Activated CD8-positive, alpha-beta T cell treated with anti-CD3 and anti-CD28 coated beads for 36 hours (primary cell): ENCODE results near the gene CNTNAP2. TPM values are rescaled to one million over a fixed set of nuclear protein-coding genes. Genes with fewer than 3 reads are reported as not detected.

Experiments
- ATAC-seq: fragments of 200-7000 bp; cut with Tn5 transposase; one replicate; pipeline ENCODE4 v1.10.0; 2021; ENCODE audit warnings: mild to moderate bottlenecking, moderate library complexity
- CTCF ChIA-PET: fragments of 350-600 bp; sonication (Branson Sonifier 250); formaldehyde crosslinking; loops from one replicate; lab custom pipeline; 2021; ENCODE audit warnings: antibody characterized with exemption; lab: Charles Lee
- POLR2A ChIA-PET: fragments of 350-600 bp; sonication (Branson Sonifier 250); formaldehyde crosslinking; loops from one replicate; lab custom pipeline; 2021; ENCODE audit warnings: antibody characterized with exemption; lab: Charles Lee
- DNase-seq: peaks from one replicate; pipeline ENCODE4 v3.0.0-alpha.2; 2020
- H3K27ac Mint-ChIP-seq: one replicate; pipeline ENCODE4 v1.8.0; 2021; ENCODE audit warnings: mild to moderate bottlenecking, mixed read lengths
- H3K27me3 Mint-ChIP-seq: one replicate; pipeline ENCODE4 v1.8.0; 2021; ENCODE audit warnings: mixed read lengths
- H3K36me3 Mint-ChIP-seq: one replicate; pipeline ENCODE4 v1.8.0; 2021; ENCODE audit warnings: low read depth, mixed read lengths
- H3K4me1 Mint-ChIP-seq: one replicate; pipeline ENCODE4 v1.8.0; 2021; ENCODE audit warnings: low read depth, mixed read lengths
- H3K4me3 Mint-ChIP-seq: one replicate; pipeline ENCODE4 v1.8.0; 2021; ENCODE audit warnings: mild to moderate bottlenecking, moderate library complexity, mixed read lengths
- H3K9me3 Mint-ChIP-seq: one replicate; pipeline ENCODE4 v1.8.0; 2021; ENCODE audit warnings: mixed read lengths
- CTCF ChIP-seq: fragments of 200-600 bp; IDR thresholded peaks from one replicate; pipeline ENCODE4 v1.8.0; 2022; ENCODE audit warnings: antibody characterized with exemption, mild to moderate bottlenecking
- intact Hi-C: fragments of 100-400 bp; cut with micrococcal nuclease; formaldehyde crosslinking; loops from one replicate; pipeline ENCODE4 v1.10.0; 2022
- total RNA-seq, 2 experiments: library from RNA; stranded (reverse); gene quantifications; one replicate each; pipeline ENCODE4 v1.2.3, GENCODE V29; 2021

CNTNAP2 gene
- total RNA-seq, 2 experiments from 2014 or later: not detected

GRCh38 chr7:148185041-148185440, 2068.4 kb downstream of the CNTNAP2 start:
- CTCF ChIA-PET: no interaction called here
- Mint-ChIP-seq H3K9me3 (no peaks in the 10 kb centered on the region), H3K27me3 (peaks cover 7% of the 10 kb centered on the region), H3K27ac (no peak overlapping the region), H3K36me3 (no peaks in the 10 kb centered on the region), H3K4me1 (no peaks in the 10 kb centered on the region), H3K4me3 (no peak overlapping the region)
- TF ChIP-seq CTCF: no peak
- ATAC-seq (no peak), DNase-seq (no peak)
- POLR2A ChIA-PET: no interaction called here
- intact Hi-C loops: no loop called here

GRCh38 chr7:148187471-148187870, 2070.9 kb downstream of the CNTNAP2 start:
- ChIA-PET CTCF (no interaction called here), POLR2A (no interaction called here)
- H3K27me3 Mint-ChIP-seq: peaks cover 7% of the 10 kb centered on the region
- no peaks in the 10 kb centered on the region for H3K9me3 Mint-ChIP-seq
- no peak overlapping the region for H3K27ac Mint-ChIP-seq
- no peaks in the 10 kb centered on the region for H3K36me3 Mint-ChIP-seq
- intact Hi-C loops: no loop called here
- H3K4me1 Mint-ChIP-seq: no peaks in the 10 kb centered on the region
- no peak overlapping the region for H3K4me3 Mint-ChIP-seq
- ATAC-seq (no peak), DNase-seq (no peak)
- TF ChIP-seq CTCF: no peak

GRCh38 chr7:148191391-148192065, 2074.9 kb downstream of the CNTNAP2 start:
- POLR2A ChIA-PET: no interaction called here

GRCh38 chr7:148192491-148192890, 2075.9 kb downstream of the CNTNAP2 start:
- CTCF ChIA-PET: no interaction called here
- ATAC-seq: no peak
- DNase-seq: no peak
- TF ChIP-seq CTCF: no peak
- Mint-ChIP-seq H3K36me3 (no peaks in the 10 kb centered on the region), H3K4me3 (no peak overlapping the region), H3K9me3 (no peaks in the 10 kb centered on the region), H3K4me1 (no peaks in the 10 kb centered on the region), H3K27me3 (no peaks in the 10 kb centered on the region), H3K27ac (no peak overlapping the region)
- POLR2A ChIA-PET: no interaction called here
- intact Hi-C loops: no loop called here

More at GRCh38 chr7:148191391-148192065, 2074.9 kb downstream of the CNTNAP2 start:
- TF ChIP-seq CTCF: no peak
- CTCF ChIA-PET: no interaction called here
- DNase-seq (no peak), ATAC-seq (no peak)
- intact Hi-C loops: no loop called here
- Mint-ChIP-seq H3K4me1 (no peaks in the 10 kb centered on the region), H3K9me3 (no peaks in the 10 kb centered on the region), H3K36me3 (no peaks in the 10 kb centered on the region), H3K27ac (no peak overlapping the region), H3K27me3 (no peaks in the 10 kb centered on the region), H3K4me3 (no peak overlapping the region)

GRCh38 chr7:148201992-148202391, 2085.4 kb downstream of the CNTNAP2 start:
- no peaks in the 10 kb centered on the region for H3K9me3 Mint-ChIP-seq
- no peaks in the 10 kb centered on the region for H3K4me1 Mint-ChIP-seq
- no peak for ATAC-seq
- intact Hi-C loops: no loop called here
- no peak overlapping the region for H3K27ac Mint-ChIP-seq
- peaks cover 9% of the 10 kb centered on the region for H3K27me3 Mint-ChIP-seq
- CTCF ChIA-PET: no interaction called here
- TF ChIP-seq CTCF: no peak
- DNase-seq: no peak
- no peaks in the 10 kb centered on the region for H3K36me3 Mint-ChIP-seq
- no peak overlapping the region for H3K4me3 Mint-ChIP-seq
- POLR2A ChIA-PET: no interaction called here
